GM12801 (cell line): ENCODE results near the gene MKI67.

ENCODE experiments used
- CTCF ChIP-seq: IDR thresholded peaks from one replicate; pipeline ENCODE4 v1.5.1; 2011; ENCODE audit warnings: control low read depth; ENCODE audit not compliant: insufficient read length; ENCODE audit errors: extremely low read depth

The MKI67 gene

DNA sequence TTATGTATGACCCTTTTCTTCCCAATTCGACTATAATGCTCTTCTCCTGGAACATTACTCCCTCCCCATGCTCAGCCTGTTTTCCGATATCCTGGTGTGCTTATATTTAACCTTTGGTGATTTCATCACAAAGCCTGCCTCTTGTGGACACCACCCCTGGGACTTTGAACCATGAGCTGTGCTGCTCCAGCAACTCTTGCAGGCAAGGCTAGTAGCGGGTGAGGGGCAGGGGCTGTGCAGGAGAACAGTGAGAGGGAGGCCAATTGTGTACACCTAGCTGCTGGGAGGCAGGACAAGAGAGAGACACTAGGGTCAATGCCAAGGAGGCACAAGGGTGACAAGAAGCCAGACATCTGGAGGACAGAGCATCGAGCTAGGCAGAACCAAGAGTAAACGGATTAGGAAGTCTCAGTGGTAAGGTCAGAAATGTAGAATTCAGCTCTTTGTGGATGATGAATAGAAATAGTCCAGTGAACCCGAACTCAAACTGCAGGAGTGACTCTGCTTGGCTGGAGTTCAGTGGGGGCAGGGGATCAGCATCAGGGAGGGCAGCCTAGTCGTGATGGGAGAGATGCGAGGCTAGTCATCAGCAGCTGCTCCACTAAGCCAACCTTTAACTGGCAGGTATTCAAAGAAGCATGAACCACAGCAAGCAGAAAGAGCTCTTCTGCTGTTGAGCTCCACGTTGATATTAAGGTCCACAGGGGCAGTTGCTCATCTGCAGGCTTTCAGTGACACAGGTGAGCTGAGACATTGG, 31.0 kb upstream of the MKI67 start:
- no peak for TF ChIP-seq CTCF

GRCh38 chr10:128152741-128153580, 26.7 kb upstream of the MKI67 start:
- no peak for TF ChIP-seq CTCF

DNA sequence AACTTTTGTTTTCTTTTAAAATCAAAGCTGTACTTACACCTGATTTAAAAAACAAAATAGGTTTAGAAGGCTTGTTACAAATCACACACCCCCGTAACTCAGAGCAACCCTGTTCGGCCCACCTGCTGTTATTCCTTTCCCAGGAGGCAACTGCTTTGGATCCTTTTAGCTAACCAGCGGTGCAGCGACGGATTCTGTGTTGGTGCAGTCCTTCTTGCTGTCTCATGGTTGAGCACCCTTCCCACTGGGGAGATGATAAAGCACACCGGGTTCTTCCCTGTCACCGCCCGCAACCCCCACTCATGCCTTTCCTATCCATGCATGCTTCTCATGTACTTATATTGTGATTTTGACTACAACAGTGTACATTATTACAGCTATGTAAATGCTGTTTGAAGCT, 24.8 kb upstream of the MKI67 start:
- TF ChIP-seq CTCF, result no peak

DNA sequence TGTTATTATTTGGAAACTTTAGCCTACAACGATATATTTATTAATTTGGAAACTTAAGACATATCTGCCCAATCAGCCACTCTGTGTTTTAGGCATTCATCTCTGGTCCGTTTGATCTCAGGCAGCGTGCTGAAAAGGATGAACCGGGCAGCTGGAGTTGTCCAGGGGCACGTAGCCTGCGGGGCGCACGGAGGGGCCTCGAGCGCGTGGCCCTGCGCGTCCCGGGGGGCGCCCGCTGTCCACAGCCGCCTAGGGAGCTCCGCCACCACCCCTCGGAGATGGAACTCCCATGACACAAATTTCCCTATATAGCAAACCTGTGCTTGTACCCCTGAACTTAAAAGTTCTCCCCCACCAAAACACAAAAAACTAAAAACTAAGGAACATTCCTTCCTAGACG, 24.3 kb upstream of the MKI67 start:
- no peak for TF ChIP-seq CTCF

- TF ChIP-seq CTCF, result no peak
Measured at GRCh38 chr10:128150045-128150493, 23.8 kb upstream of the MKI67 start.

- no peak for TF ChIP-seq CTCF
Measured at GRCh38 chr10:128149267-128150014, 23.2 kb upstream of the MKI67 start.

DNA sequence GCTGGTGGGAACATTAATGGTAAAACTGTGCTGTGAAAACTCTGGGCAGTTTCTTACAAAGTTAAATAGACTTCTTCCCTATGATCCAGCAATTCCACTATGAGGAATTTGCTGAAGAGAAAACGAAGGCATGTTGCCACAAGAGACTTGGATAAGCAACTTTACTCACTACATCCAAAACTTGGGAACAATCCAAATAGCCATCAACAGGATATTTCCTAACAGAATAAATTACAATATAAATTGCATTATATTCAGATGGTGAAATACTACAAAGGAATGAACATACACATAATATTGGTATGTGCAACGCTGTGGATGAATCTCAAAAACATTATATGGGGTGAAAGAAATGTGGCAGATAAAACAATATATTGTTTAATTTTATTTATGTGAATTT, 21.4 kb upstream of the MKI67 start:
- TF ChIP-seq CTCF, result no peak
